NCI-H345 treated with DMSO at 0.1 percent for 48 hours (cell line): ENCODE data around the gene ZNF221.
A peak's percentile ranks its signal among the peaks of the same experiment; 100 is the strongest.
"Not testable (repeated sequence)": the region's sequence is repeated elsewhere in the genome, so short reads cannot be mapped to it uniquely, and the experiment has no call there.

Experiments
- DNase-seq: peaks from one replicate; lab custom pipeline; 2025; ENCODE audit not compliant: unreplicated experiment; lab: John Stamatoyannopoulos, UW

ZNF221 gene

GRCh38 chr19:43950834-43951645 lies at the start of gene ZNF221:
Gene ZNF221 (plus strand): TSS chr19:43951228. CDS start chr19:43962727, 11,499 bp downstream.
- peak; percentile 61 for DNase-seq

DNA sequence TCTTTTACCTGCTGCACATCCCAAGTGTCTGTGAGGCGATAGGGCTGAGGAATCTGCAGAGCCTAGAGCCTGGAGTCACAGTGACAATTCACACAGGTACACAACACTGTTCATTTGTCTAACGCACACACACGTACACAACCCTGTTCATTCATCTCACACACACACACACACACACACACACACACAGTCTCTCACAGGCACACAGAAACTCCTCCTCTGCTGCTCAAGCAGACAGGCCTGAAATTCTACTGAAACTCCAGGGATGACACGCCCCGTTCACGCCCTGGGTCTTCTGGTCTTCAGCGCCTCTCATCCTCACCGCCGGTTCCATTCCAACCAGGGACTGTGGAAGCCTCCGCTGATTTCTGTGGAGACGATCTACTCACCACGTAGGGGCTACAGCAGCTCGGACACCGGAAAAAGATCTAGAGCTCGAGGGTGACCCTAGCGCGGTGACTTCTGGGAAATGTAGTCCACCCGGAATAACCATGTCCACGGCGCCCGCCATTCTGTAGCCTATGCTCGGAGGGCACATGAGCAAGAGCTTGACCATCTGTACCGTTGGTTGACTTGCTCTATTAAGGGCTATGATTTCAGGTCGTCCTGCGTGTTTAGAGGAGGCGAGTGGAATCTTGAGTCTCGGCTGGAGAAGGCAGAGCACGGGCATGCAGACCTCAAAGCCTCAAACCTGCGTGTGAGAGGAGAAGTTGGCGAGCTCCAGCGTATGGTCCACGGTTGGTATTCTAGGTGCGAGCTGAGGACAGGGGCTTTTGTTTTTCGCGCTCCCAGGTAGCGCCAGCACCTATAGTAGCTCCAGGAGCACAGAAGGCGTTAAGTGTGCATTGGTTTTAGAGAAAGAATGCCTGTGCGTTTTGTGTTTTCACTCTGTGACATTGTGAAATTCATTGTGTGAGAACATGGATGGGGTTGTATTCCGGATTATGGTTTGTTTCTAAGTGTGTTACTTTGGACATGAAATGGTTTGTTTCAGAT lies 49.3 kb upstream of the ZNF221 start:
- DNase-seq, result no peak

DNA sequence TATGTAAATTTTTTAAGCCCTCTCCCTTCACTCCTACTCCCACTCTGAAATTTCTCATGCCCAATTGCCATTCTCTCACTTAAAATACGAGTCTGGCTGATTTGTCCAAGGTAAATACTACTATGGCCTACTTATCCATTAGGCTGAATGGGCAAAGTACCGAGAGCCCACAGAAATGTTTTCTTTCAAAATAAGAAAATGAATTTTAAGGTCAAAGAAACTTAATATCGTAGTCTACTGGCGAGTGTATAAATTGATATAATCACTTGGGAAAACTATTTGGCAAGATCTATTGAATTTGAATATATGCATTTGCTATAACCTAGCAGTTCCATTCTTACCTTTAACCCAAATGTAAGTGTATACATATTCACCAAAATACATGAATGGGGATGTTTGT lies 48.6 kb upstream of the ZNF221 start:
- no peak for DNase-seq

GRCh38 chr19:43905897-43906296 lies 45.1 kb upstream of the ZNF221 start:
- DNase-seq, result no peak

DNA sequence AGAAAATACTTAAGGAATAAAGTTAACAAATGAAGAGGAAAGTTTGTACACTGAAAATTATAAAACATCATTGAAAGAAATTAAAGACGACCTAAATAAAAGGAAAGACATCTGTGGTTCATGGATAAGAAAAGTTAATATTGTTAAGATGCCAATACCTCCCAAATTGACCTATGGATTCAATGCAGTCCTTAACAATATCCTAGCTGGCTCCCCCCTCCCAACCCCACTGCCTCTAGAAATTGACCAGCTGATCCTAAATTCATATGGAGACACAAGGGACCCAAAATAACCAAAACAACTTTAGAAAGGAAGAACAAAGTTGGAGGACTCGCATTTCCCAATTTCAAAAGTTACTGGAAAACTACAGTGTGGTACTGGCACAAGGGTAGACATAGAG lies 44.3 kb upstream of the ZNF221 start:
- no peak for DNase-seq

DNA sequence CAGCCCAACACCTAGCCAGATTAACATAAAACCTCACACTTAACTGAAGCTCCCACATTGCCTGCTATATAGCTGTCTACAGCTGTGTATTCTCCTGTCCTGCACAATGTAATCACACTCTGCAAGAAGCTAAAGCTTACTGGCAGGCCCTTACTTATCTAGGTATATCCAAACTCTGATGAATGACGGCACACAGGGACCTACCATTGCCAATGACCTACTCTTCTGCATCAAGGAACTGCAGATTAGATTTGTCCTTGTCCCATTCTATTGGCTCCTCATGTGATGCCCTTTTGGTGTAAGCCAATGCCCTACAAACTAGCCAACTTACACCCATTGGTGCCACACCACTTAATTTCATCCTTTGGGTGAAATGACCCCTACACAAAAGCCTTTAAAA lies 42.4 kb upstream of the ZNF221 start:
- no peak for DNase-seq

GRCh38 chr19:43910884-43911283 lies 40.1 kb upstream of the ZNF221 start:
- no peak for DNase-seq

- DNase-seq, result no peak
These were observed 37.6 kb upstream of the ZNF221 start for GRCh38 chr19:43913383-43913782.

DNA sequence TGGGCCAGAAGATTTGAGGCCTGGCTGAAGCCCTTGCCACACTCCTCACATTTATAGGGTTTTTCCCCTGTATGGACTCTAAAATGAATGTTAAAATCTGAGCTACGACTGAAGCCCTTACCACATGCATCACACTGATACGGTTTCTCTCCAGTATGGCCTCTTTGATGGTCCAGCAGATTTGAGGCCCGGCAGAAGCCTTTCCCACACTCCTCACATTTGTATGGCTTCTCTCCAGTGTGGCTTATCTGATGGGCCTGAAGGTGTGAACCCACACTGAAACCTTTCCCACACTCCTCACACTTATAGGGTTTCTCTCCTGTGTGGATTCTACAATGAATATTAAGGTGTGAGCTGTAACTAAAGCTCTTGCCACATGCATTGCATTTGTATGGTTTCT lies 37.0 kb upstream of the ZNF221 start:
- DNase-seq, result no peak

DNA sequence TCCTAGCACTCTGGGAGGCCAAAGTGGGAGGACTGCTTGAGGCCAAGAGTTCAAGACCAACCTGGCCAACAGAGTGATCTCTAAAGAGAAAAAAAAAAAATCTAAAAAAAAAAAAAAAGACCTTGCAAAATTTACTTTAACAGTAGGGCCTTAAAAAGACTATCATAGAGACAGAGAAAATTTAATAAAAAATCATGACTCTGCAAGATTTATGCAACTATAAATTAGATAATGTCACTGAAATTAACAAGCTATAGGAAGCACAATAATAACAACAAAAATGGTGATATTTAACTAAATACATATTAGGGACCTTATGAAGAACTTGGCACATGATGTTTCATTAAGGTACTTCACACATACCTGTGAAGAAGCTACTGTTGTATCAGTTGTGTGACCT lies 27.2 kb upstream of the ZNF221 start:
- no peak for DNase-seq

DNA sequence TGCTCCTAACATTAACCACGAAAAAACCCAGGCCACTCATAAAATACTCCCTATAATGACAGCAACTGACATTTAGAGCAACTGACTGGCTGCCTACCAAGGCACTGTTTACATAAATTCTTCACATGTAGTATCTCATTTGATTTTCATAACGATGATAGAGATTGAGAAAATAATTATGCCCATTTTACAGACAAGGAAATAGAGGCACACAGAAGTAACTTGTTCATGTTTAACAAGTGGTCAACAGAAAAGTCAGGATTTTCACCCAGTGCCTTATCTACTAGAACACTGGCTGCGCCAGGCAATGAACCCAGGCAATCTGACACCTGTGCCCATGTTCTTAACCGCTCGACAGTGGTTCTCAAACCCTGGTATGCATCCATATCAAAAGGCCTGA lies 22.2 kb upstream of the ZNF221 start:
- no peak for DNase-seq

- no peak for DNase-seq
These were observed 16.7 kb upstream of the ZNF221 start for GRCh38 chr19:43934055-43934984.

DNA sequence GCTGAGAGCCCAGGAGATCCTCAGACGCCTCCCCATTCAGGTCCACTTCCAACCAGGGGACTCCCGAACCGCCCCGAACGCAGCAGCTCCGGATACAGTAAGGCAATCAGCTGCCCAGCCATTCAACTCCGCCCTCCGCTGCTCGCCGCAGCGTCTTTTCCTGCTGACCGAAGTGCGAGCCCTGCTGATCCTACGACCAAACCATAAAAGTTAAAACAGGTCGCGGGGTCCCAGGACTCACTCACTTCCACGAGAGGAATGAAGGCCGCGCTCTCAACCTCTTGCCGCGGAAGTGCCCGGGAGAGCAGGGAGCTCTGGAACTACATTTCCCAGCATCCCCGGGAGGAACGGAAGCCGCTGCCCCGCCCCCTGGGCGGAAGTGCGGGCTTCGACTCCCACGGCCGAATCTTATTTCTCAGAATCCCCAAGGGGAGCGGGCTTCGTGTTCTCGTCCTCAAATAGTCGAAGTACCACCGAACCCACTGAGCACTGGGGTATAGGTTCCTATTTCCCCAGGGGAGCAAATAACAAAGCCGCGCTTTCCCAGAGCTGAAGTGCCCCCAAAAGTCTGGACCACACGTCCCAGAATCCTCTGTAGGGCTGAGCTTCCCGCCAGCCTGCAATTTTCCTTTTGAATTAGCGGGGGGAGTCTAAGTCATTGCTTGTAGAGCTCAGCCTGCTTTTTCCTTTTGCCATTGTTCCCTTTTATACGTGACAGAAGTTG lies 15.9 kb upstream of the ZNF221 start, which contains the start of gene ZNF45:
Gene ZNF45 (minus strand): TSS at position 298 of the 724 bp plus-strand sequence. CDS start 13,097 bp downstream, outside the sequence.
- DNase-seq, result peak; percentile 70

DNA sequence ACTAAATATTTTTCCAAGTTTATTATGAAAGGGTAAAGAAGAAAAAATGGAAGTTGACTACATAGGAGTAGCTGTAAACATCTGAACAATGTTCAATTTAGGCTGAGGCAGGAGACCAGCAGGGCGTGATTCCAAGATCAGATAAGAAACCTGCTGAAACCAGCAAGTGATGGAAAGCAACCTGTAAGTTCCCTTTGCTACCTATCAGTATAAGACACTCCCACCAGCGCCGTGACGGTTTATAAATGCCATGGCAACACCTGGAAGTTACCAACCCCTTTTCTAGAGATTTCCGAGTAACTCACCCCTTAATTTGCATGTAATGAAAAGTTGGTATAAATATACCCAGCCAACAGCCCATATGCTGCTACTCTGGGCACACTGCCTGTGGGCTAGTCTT lies 14.8 kb upstream of the ZNF221 start:
- no peak for DNase-seq

DNA sequence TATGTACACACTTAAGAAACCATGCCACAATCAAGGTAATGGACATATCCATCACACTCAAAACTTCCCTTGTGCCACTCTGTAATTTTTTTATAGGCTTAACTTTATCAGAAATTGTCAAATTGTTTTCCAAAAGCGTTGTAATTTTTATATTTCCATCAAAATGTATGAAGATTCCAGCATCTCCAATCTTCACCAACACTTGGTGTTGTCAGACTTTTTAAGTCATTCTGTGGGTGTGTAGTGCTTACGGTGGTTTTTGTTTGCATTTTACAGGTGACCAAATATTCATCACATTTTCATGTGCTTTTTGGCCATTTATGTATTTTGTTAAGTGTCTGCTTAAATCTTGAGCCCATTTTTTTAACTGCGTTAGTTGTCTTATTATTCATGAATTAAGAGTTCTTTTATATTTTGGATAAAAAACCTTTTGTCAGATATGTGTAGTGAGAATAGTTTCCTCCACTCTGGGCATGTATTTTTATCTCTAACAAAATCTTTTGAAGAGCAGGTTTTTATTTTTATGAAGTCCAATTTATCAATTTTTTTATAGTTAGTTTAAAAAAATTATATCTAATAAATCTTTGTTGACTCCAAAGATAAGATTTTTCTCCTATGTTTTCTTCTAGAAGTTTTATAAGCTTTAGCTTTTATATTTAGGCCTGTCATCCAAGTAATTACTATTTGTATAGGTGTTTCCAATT lies 11.3 kb upstream of the ZNF221 start:
- DNase-seq, result no peak

DNA sequence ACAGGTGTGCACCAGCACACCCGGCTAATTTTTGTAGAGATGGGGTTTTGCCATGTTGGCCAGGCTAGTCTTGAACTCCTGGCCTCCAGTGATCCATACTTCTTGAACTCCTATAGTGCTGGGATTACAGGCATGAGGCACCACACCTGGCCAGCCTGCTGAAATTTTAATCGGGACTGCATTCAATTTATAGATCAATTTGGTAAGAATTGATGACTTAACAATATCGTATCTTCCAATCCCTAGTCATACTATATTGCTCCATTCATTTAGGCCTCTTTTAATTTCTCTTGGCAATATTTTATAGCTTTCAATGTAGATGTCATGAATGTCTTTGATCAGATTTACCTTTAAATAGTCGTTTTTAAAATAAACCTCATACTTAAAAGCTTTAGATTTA lies 10.3 kb upstream of the ZNF221 start:
- no peak for DNase-seq

DNA sequence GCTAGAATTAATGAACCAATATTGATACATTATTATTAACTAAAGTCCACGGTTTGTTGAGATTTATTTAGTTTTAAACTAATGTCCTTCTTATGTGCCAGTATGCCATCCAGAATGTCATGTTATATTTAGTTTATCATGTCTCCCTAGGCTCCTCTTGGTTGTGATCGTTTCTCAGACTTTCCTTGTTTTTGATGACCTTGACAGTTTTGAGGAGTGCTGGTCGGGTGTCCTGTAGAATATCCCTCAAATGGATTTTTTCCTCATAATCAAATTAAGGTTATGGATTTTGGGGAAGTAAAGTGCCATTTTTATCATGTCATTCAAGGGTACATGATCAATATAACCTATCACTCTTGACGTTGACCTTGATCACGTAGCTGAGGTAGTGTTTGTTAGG lies 9.8 kb upstream of the ZNF221 start:
- DNase-seq, result no peak

DNA sequence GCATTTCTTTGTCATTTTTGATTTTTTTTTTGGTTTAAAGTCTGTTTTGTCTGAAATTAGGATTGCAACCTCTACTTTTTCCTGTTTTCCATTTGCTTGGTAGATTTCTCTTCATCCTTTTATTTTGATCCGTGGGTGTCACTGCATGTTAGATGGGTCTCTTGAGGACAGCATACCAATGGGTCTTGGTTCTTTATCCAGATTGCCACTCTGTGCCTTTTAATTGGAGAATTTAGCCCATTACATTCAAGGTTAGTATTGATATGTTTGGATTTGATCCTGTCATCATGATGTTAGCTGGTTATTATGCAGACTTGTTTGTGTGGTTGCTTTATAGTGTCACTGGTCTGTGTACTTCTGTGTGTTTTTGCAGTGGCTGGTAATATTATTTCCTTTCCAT lies 3.6 kb upstream of the ZNF221 start:
- DNase-seq, result not testable (repeated sequence)

GRCh38 chr19:43949803-43950202 lies 1.2 kb upstream of the ZNF221 start:
- DNase-seq, result not testable (repeated sequence)
